Large intestine (tissue), 3 donors: ENCODE data around the gene HSPB7. TPM values are rescaled to one million over a fixed set of nuclear protein-coding genes. Genes with fewer than 3 reads are reported as not detected.
"Not testable (repeated sequence)": the region's sequence is repeated elsewhere in the genome, so short reads cannot be mapped to it uniquely, and the experiment has no call there.

ENCODE experiments used
- DNase-seq, 2 donors: peaks; one replicate each; pipeline versions ENCODE4 v3.0.0 to v3.0.0-alpha.2; 2013
- H3K27ac ChIP-seq: one replicate; pipeline ENCODE4 v1.5.1; 2013; ENCODE audit warnings: low read length
- H3K27me3 ChIP-seq: 2 replicates; pipeline ENCODE4 v1.6.1; 2013; ENCODE audit warnings: low read length; ENCODE audit not compliant: control insufficient read depth, insufficient read depth
- H3K36me3 ChIP-seq: 2 replicates; pipeline ENCODE4 v1.6.1; 2013; ENCODE audit warnings: low read length; ENCODE audit not compliant: control insufficient read depth, insufficient read depth
- H3K4me1 ChIP-seq: one replicate; pipeline ENCODE4 v1.6.1; 2013; ENCODE audit warnings: low read length; ENCODE audit not compliant: control insufficient read depth, insufficient read depth
- H3K4me3 ChIP-seq: one replicate; pipeline ENCODE4 v1.5.1; 2013; ENCODE audit warnings: low read length
- H3K9me3 ChIP-seq: one replicate; pipeline ENCODE4 v1.6.1; 2013; ENCODE audit warnings: mild to moderate bottlenecking, low read depth, low read length, moderate library complexity; ENCODE audit not compliant: control insufficient read depth
- WGBS: methylation state at CpG from one replicate; pipeline ENCODE4 v1.1.5; 2013; ENCODE audit warnings: low lambda C conversion rate; ENCODE audit not compliant: insufficient coverage; 5-methylcytosine and 5-hydroxymethylcytosine counted together
- polyA plus RNA-seq: library from polyadenylated mRNA; unstranded; fragments of 120-200 nt; gene quantifications from one replicate; pipeline ENCODE4 v1.2.1, GENCODE V29; 2013

HSPB7 gene
- polyA plus RNA-seq, 1 donor: 13.2 TPM

DNA sequence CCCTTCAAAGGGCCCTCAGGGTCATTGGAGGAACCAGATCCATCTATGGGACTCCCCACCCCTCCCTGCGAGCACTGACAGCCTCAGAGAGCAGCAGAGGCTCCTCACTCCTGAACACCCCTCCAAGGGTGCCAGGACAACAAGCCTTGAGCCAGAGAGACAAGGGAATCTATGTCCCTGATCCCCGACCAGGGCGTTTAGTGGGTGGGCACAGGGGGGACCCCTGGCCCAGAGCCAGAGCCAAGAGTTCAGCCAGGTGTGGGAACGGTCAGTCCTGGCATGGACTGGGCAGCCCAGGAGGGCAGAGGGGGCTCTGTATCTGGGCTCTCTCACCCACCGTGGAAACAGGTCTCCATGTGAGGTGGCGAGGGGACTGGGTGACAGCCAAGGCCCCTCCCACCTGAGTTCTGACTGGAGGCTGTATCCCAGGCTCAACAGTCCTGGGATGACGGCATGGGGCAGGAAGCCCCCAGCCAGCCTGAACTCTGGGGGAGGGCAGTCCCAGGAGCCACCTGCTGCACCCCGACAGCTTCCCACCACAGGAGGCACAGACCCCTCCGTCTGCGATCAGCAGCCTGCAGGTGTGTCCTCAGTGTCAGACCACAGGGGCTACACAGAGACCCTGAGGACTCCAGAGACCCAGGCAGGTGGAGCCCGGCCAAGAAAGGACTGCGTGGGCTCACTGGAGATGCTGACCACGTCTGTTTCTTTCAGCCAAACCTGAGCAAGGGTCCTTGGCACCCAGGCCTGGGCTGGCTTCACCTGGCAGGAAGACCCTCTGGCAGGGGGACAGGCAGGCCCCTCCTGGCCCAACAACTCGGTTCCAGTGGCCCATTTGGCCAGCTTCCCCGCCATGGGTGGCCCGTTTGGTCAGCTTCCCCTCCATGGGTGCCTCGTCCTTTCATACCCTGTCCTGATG, 25.0 kb downstream of the HSPB7 start:
- Histone ChIP-seq H3K27ac (no peak overlapping the region), H3K27me3 (no peaks in the 10 kb centered on the region), H3K9me3 (no peaks in the 10 kb centered on the region), H3K4me3 (no peak overlapping the region), H3K4me1 (no peaks in the 10 kb centered on the region), H3K36me3 (no peaks in the 10 kb centered on the region)
- no peak for DNase-seq
- WGBS: no CpG with 5 or more reads among the region's 17 CpGs

DNA sequence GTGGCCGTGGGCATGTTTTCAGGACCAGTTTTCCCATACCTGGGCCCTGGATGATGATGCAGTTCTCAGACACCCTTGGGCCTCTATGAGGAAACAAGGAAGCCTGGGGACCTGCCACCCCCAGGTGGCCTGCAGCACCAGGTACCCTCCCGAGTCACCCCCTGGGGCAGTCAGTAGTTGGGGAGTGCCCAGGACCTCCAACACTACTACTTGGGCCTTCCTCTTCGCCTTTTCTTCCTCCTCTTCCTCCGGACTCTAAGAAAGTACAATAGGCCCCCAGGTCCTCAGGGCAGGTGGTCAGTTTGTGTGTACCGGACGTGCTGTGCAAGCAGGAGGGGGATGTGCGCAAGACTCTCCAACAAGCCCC, 25.7 kb downstream of the HSPB7 start:
- Histone ChIP-seq H3K9me3 (no peaks in the 10 kb centered on the region), H3K4me3 (no peak overlapping the region), H3K27ac (no peak overlapping the region), H3K4me1 (no peaks in the 10 kb centered on the region), H3K36me3 (no peaks in the 10 kb centered on the region), H3K27me3 (no peaks in the 10 kb centered on the region)
- WGBS: 90% methylated on average over 2 of the region's 7 CpGs
- no peak for DNase-seq

- Histone ChIP-seq H3K9me3 (no peaks in the 10 kb centered on the region), H3K4me3 (no peak overlapping the region), H3K36me3 (no peaks in the 10 kb centered on the region), H3K27ac (no peak overlapping the region), H3K4me1 (no peaks in the 10 kb centered on the region), H3K27me3 (no peaks in the 10 kb centered on the region)
- no CpG with 5 or more reads among the region's 11 CpGs for WGBS
- no peak for DNase-seq
Observed at GRCh38 chr1:15991427-15992186, 26.2 kb downstream of the HSPB7 start.

DNA sequence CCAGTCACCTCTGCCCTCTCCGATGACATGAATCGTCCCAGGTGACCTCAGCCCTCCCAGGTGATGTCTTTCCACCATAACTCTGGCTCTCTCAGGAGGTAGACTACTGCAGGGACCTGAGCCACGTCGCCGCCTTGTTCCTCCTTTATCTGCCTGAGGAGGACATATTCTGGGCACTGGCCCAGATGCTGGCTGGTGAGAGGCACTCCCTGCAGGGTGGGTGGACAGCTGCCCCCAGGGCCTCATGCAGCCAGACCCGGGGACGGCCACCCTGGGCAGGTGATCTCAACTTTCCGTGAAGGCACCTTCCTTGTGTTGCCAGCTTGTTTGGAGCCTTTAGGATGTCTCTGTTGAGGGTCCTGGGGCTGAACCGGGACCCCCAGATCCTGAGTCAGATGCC, 28.1 kb downstream of the HSPB7 start:
- no CpG with 5 or more reads among the region's 9 CpGs for WGBS
- no peaks in the 10 kb centered on the region for H3K9me3 ChIP-seq
- H3K27ac ChIP-seq: no peak overlapping the region
- no peaks in the 10 kb centered on the region for H3K27me3 ChIP-seq
- no peak for DNase-seq
- no peak overlapping the region for H3K4me3 ChIP-seq
- H3K36me3 ChIP-seq: no peaks in the 10 kb centered on the region
- no peaks in the 10 kb centered on the region for H3K4me1 ChIP-seq

DNA sequence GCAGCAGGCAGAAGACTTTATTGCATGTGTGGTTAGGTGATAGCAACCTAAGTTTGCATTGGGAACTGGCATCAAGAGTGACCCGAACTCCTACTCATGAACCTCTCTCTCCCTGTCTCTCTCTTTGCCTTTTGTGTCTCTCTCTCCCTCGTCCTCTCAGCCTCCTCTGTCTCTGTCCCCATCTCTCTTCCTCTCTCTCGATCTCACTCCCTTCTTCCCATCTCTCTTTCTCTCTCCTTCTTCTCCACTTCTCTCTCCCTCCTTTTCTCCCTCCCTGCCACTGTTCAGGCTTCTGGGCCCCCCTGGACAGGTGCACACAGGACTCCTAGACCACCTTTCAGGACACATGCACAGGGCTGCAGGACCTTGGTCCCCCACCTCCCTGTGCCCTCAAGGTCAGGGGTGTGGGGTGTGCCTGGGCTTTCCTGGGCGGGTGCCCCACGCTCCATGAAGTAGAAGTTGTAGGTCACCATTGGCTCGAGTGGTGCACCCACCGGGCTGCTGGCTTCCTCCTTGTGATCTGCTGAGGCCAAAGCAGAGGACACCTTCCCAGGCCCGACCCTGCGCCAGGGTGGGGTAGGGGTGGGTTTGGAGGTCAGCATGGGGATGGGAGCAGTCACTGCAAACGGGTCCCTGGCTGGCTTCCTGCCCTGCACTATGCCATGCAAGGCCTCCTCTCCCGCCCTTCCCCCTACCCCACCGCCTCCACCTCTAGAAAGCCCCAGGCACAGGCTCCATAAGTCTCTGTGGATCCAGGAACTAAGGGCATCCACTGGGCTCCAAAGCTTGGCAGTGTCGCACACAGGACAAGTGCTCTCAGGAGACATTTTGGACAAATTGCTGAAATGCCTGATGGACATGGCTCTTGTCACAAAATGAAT, 28.7 kb downstream of the HSPB7 start:
- 72% methylated on average over 3 of the region's 13 CpGs for WGBS
- H3K27ac ChIP-seq: no peak overlapping the region
- H3K4me3 ChIP-seq: no peak overlapping the region
- H3K27me3 ChIP-seq: no peaks in the 10 kb centered on the region
- no peak for DNase-seq
- no peaks in the 10 kb centered on the region for H3K9me3 ChIP-seq
- no peaks in the 10 kb centered on the region for H3K36me3 ChIP-seq
- H3K4me1 ChIP-seq: no peaks in the 10 kb centered on the region

- no CpG with 5 or more reads among the region's 5 CpGs for WGBS
- no peak for DNase-seq
- Histone ChIP-seq H3K4me1 (no peaks in the 10 kb centered on the region), H3K36me3 (no peaks in the 10 kb centered on the region), H3K27me3 (no peaks in the 10 kb centered on the region), H3K4me3 (no peak overlapping the region), H3K9me3 (peaks cover 6% of the 10 kb centered on the region), H3K27ac (no peak overlapping the region)
Observed at GRCh38 chr1:15985611-15986297, 32.1 kb downstream of the HSPB7 start.

DNA sequence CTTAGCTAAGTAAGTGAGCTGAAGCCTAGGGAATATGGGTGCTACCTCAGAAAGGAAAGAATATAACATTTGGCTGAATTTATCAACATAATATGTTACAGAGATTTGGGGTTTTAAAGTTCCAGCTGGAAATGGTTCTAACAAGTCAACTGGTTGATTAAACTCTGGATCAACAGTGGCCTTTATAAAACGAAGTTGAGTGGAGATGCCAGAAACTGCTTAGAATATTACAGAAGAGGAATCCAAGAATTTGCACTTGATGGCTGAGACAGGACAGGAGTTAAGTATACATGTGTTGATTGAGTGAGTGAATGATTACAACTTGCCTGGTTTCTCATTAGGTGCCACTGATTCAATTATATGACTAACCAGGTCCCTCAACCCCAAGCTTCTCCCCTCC, 34.6 kb downstream of the HSPB7 start:
- WGBS: no CpG with 5 or more reads among the region's 1 CpG
- H3K27me3 ChIP-seq: no peaks in the 10 kb centered on the region
- no peak overlapping the region for H3K4me3 ChIP-seq
- no peak for DNase-seq
- no peaks in the 10 kb centered on the region for H3K36me3 ChIP-seq
- H3K4me1 ChIP-seq: no peaks in the 10 kb centered on the region
- H3K27ac ChIP-seq: no peak overlapping the region
- H3K9me3 ChIP-seq: peaks cover 6% of the 10 kb centered on the region

- WGBS: 92% methylated on average over 2 of the region's 3 CpGs
Observed at GRCh38 chr1:15981679-15982078, 36.2 kb downstream of the HSPB7 start.

GRCh38 chr1:15977947-15978346, 39.9 kb downstream of the HSPB7 start:
- H3K4me1 ChIP-seq, H3K27me3 ChIP-seq, H3K36me3 ChIP-seq, H3K9me3 ChIP-seq, H3K4me3 ChIP-seq, DNase-seq, H3K27ac ChIP-seq: not testable (repeated sequence)
- 100% methylated on average over 1 of the region's 4 CpGs for WGBS

More at GRCh38 chr1:15981679-15982078, 36.2 kb downstream of the HSPB7 start:
- Histone ChIP-seq H3K9me3 (peaks cover 6% of the 10 kb centered on the region), H3K4me3 (no peak overlapping the region), H3K36me3 (no peaks in the 10 kb centered on the region), H3K27me3 (no peaks in the 10 kb centered on the region), H3K27ac (no peak overlapping the region), H3K4me1 (no peaks in the 10 kb centered on the region)
- no peak for DNase-seq
